HEK293 (cell line): ENCODE results near the gene RAD23B.

Source experiments
- KLF16 ChIP-seq: fragments of 450-650 bp; formaldehyde crosslinking; IDR thresholded peaks from 2 replicates; pipeline ENCODE4 v1.5.1; 2017; ENCODE audit warnings: missing biosample characterization, missing genetic modification characterization
- YY1 ChIP-seq: fragments of 450-650 bp; formaldehyde crosslinking; IDR thresholded peaks from 2 replicates; pipeline ENCODE4 v1.5.1; 2018; ENCODE audit warnings: missing biosample characterization, missing genetic modification characterization
- ZNF274 ChIP-seq, 2 experiments: fragments of 200-500 bp in 1 of 2; fragments of 450-650 bp in 1 of 2; sonication (Bioruptor generic) in 1 of 2; formaldehyde crosslinking in 1 of 2; IDR thresholded peaks; 2 replicates each; pipeline versions ENCODE4 v1.5.1 to v1.6.1; 2014 to 2016; ENCODE audit warnings: borderline replicate concordance in 1 of 2, inconsistent platforms in 1 of 2, low read length in 1 of 2, missing biosample characterization in 1 of 2, missing genetic modification characterization in 1 of 2
- TF ChIP-seq, protein P1 (sequence below): fragments of 450-650 bp; formaldehyde crosslinking; IDR thresholded peaks from 2 replicates; pipeline ENCODE4 v1.5.1; 2016; ENCODE audit warnings: missing biosample characterization, missing genetic modification characterization

DNA sequence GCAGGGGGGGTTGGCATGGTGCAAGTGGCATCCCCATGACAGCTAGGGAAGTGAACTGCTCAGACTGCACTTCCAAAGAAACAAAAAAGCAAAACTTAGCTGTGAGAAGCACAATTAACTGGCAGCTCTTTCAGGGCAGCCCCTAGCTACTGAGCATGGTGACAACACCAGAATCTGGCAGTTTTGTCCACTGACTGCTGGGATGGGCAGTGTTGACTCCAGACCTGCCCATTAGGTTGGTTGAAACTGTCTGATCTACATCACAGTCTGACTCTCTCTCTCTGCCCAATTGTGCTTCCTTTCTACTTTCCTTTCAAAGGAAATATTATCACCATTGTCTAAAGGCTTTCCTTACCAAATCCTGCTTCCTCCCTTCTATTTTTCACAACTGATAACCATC, 12.5 kb upstream of the RAD23B start:
- TF ChIP-seq ZNF274 (IDR thresholded peaks at IDR 0.05; ENCODE audit: low read length) (no peak), ZNF274 (tag by site-specific recombination; IDR thresholded peaks at IDR 0.05; ENCODE audit: borderline replicate concordance) (no peak), YY1 (tag by site-specific recombination) (no peak), KLF16 (tag by site-specific recombination) (no peak)
- TF ChIP-seq, protein P1, sequence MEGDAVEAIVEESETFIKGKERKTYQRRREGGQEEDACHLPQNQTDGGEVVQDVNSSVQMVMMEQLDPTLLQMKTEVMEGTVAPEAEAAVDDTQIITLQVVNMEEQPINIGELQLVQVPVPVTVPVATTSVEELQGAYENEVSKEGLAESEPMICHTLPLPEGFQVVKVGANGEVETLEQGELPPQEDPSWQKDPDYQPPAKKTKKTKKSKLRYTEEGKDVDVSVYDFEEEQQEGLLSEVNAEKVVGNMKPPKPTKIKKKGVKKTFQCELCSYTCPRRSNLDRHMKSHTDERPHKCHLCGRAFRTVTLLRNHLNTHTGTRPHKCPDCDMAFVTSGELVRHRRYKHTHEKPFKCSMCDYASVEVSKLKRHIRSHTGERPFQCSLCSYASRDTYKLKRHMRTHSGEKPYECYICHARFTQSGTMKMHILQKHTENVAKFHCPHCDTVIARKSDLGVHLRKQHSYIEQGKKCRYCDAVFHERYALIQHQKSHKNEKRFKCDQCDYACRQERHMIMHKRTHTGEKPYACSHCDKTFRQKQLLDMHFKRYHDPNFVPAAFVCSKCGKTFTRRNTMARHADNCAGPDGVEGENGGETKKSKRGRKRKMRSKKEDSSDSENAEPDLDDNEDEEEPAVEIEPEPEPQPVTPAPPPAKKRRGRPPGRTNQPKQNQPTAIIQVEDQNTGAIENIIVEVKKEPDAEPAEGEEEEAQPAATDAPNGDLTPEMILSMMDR, result no peak
